ENCODE measurements around the gene MICB. TPM values are rescaled to one million over a fixed set of nuclear protein-coding genes. Genes with fewer than 3 reads are reported as not detected.

The MICB gene
- total RNA-seq, 1 experiment from 2014 or later: 6.4 TPM

- Mint-ChIP-seq H3K27me3 (ENCODE audit: insufficient read depth, unreplicated experiment) (peaks cover 19% of the 10 kb centered on the region), H3K4me3 (ENCODE audit: unreplicated experiment) (no peak overlapping the region), H3K36me3 (ENCODE audit: insufficient read depth, unreplicated experiment) (no peaks in the 10 kb centered on the region), H3K4me1 (ENCODE audit: low read depth, unreplicated experiment) (no peaks in the 10 kb centered on the region), H3K27ac (ENCODE audit: unreplicated experiment) (no peak overlapping the region), H3K9me3 (ENCODE audit: unreplicated experiment) (no peaks in the 10 kb centered on the region)
- no peaks in the 10 kb centered on the region for H3K36me3 ChIP-seq (ENCODE audit: control insufficient read depth, insufficient read depth, low read length)
- no peaks in the 10 kb centered on the region for H3K27me3 ChIP-seq (replicated peaks; ENCODE audit: control insufficient read depth, insufficient read depth, low read length)
- no peak for TF ChIP-seq CTCF (IDR thresholded peaks at IDR 0.05; ENCODE audit: insufficient read depth in 1 of 2, low read depth in 1 of 2, low read length in 1 of 2, severe bottlenecking in 1 of 2, unreplicated experiment in 1 of 2)
- ChIA-PET CTCF (no interaction called here), POLR2A (no interaction called here)
- DNase-seq: no peak
- no peaks in the 10 kb centered on the region for H3K4me1 ChIP-seq
- H3K4me3 ChIP-seq (ENCODE audit: low read depth, low read length): no peak overlapping the region
- intact Hi-C loops (cut with micrococcal nuclease; ENCODE audit: unreplicated experiment): no loop called here
- BruUV-seq (replicated peaks): no TSS peak
- no peaks in the 10 kb centered on the region for H3K9me3 ChIP-seq
Measured at GRCh38 chr6:31473244-31473643, 24.7 kb upstream of the MICB start.

GRCh38 chr6:31473780-31474761 lies 23.9 kb upstream of the MICB start:
- Histone ChIP-seq H3K4me1 (no peaks in the 10 kb centered on the region), H3K36me3 (ENCODE audit: control insufficient read depth, insufficient read depth, low read length) (no peaks in the 10 kb centered on the region), H3K4me3 (ENCODE audit: low read depth, low read length) (no peak overlapping the region), H3K9me3 (no peaks in the 10 kb centered on the region), H3K27me3 (replicated peaks; ENCODE audit: control insufficient read depth, insufficient read depth, low read length) (no peaks in the 10 kb centered on the region; the same call in 1 of the 2 replicates)
- DNase-seq: no peak
- no peak overlapping the region for H3K4me3 Mint-ChIP-seq (ENCODE audit: unreplicated experiment)
- ChIA-PET CTCF (no interaction called here), POLR2A (no interaction called here)
- H3K27ac Mint-ChIP-seq (ENCODE audit: unreplicated experiment): no peak overlapping the region
- intact Hi-C loops (cut with micrococcal nuclease; ENCODE audit: unreplicated experiment): no loop called here
- TF ChIP-seq CTCF (IDR thresholded peaks at IDR 0.05; ENCODE audit: insufficient read depth in 1 of 2, low read depth in 1 of 2, low read length in 1 of 2, severe bottlenecking in 1 of 2, unreplicated experiment in 1 of 2): no peak
- no peaks in the 10 kb centered on the region for H3K9me3 Mint-ChIP-seq (ENCODE audit: unreplicated experiment)
- no peaks in the 10 kb centered on the region for H3K36me3 Mint-ChIP-seq (ENCODE audit: insufficient read depth, unreplicated experiment)
- H3K4me1 Mint-ChIP-seq (ENCODE audit: low read depth, unreplicated experiment): no peaks in the 10 kb centered on the region
- no TSS peak for BruUV-seq (replicated peaks)
- peaks cover 21% of the 10 kb centered on the region for H3K27me3 Mint-ChIP-seq (ENCODE audit: insufficient read depth, unreplicated experiment)

GRCh38 chr6:31474871-31475286 lies 23.1 kb upstream of the MICB start:
- H3K4me1 ChIP-seq: no peaks in the 10 kb centered on the region
- POLR2A ChIA-PET: no interaction called here
- no peak overlapping the region for H3K27ac Mint-ChIP-seq (ENCODE audit: unreplicated experiment)
- H3K9me3 ChIP-seq: no peaks in the 10 kb centered on the region
- H3K36me3 Mint-ChIP-seq (ENCODE audit: insufficient read depth, unreplicated experiment): no peaks in the 10 kb centered on the region
- no peaks in the 10 kb centered on the region for H3K4me1 Mint-ChIP-seq (ENCODE audit: low read depth, unreplicated experiment)
- H3K9me3 Mint-ChIP-seq (ENCODE audit: unreplicated experiment): no peaks in the 10 kb centered on the region
- no peaks in the 10 kb centered on the region; the same call in 1 of the 2 replicates for H3K27me3 ChIP-seq (replicated peaks; ENCODE audit: control insufficient read depth, insufficient read depth, low read length)
- peaks cover 17% of the 10 kb centered on the region for H3K27me3 Mint-ChIP-seq (ENCODE audit: insufficient read depth, unreplicated experiment)
- CTCF ChIA-PET: no interaction called here
- peak in 1 of 2 experiments; percentile 15 for DNase-seq
- no peak overlapping the region for H3K4me3 Mint-ChIP-seq (ENCODE audit: unreplicated experiment)
- H3K36me3 ChIP-seq (ENCODE audit: control insufficient read depth, insufficient read depth, low read length): no peaks in the 10 kb centered on the region
- no TSS peak for BruUV-seq (replicated peaks)
- H3K4me3 ChIP-seq (ENCODE audit: low read depth, low read length): no peak overlapping the region
- intact Hi-C loops (cut with micrococcal nuclease; ENCODE audit: unreplicated experiment): no loop called here
- TF ChIP-seq CTCF (IDR thresholded peaks at IDR 0.05; ENCODE audit: insufficient read depth in 1 of 2, low read depth in 1 of 2, low read length in 1 of 2, severe bottlenecking in 1 of 2, unreplicated experiment in 1 of 2): peak in 1 of 2 experiments; percentile 12
